K562 (cell line): ENCODE data around the gene REX1BD. TPM values are rescaled to one million over a fixed set of nuclear protein-coding genes. Genes with fewer than 3 reads are reported as not detected.

Experiments used
- CHD2 ChIP-seq: IDR thresholded peaks from 2 replicates; pipeline ENCODE4 v1.6.1; 2011; ENCODE audit warnings: low read depth, low read length
- ELF2 ChIP-seq: fragments of 250-450 bp; sonication (Bioruptor Pico); IDR thresholded peaks from 2 replicates; pipeline ENCODE4 v1.5.0; 2021; ENCODE audit warnings: mild to moderate bottlenecking
- ETV1 ChIP-seq: fragments of 450-650 bp; conservative IDR thresholded peaks from 2 replicates; pipeline ENCODE4 v1.6.1; 2016; ENCODE audit warnings: missing genetic modification characterization, control low read depth, low read depth, missing compliant biosample characterization
- FOXA1 ChIP-seq: fragments of 450-650 bp; IDR thresholded peaks from 2 replicates; pipeline ENCODE4 v1.6.1; 2016; ENCODE audit warnings: mild to moderate bottlenecking, borderline replicate concordance
- FOXA3 ChIP-seq, 2 experiments: fragments of 450-650 bp in 1 of 2; sonication (generic) in 1 of 2; formaldehyde crosslinking; IDR thresholded peaks in 1 of 2; conservative IDR thresholded peaks in 1 of 2; 2 replicates each; pipeline versions ENCODE4 v1.4.0 to v1.8.0; 2020 to 2022; ENCODE audit warnings: mild to moderate bottlenecking in 2 of 2, missing genetic modification reagents in 1 of 2
- L3MBTL2 ChIP-seq: fragments of 450-650 bp; IDR thresholded peaks from 2 replicates; pipeline ENCODE4 v1.6.1; 2016; ENCODE audit warnings: mild to moderate bottlenecking, moderate library complexity
- MAFF ChIP-seq: IDR thresholded peaks from 2 replicates; pipeline ENCODE4 v1.6.1; 2012; ENCODE audit warnings: low read length, improper control_type of control experiment
- MCM2 ChIP-seq: fragments of 450-650 bp; IDR thresholded peaks from 2 replicates; pipeline ENCODE4 v1.6.1; 2017; ENCODE audit warnings: low read depth, mild to moderate bottlenecking
- MTA1 ChIP-seq: fragments of 450-650 bp; IDR thresholded peaks from 2 replicates; pipeline ENCODE4 v1.6.1; 2017; ENCODE audit warnings: borderline replicate concordance
- MTA2 ChIP-seq: fragments of 450-650 bp; IDR thresholded peaks from 2 replicates; pipeline ENCODE4 v1.6.1; 2016; ENCODE audit warnings: low read depth
- MYC ChIP-seq, 2 experiments: fragments of 250-450 bp in 1 of 2; sonication (Bioruptor Pico) in 1 of 2; IDR thresholded peaks; 2 replicates each; pipeline versions ENCODE4 v1.5.1 to v1.6.1; 2012 to 2021; ENCODE audit warnings: low read depth in 2 of 2, borderline replicate concordance in 1 of 2, improper control_type of control experiment in 1 of 2, low read length in 1 of 2, mild to moderate bottlenecking in 1 of 2, moderate library complexity in 1 of 2
- NCOA2 ChIP-seq, 2 experiments: fragments of 450-650 bp; IDR thresholded peaks; 2 replicates each; pipeline ENCODE4 v1.6.1; 2018; ENCODE audit warnings: mild to moderate bottlenecking in 2 of 2, moderate library complexity in 1 of 2; ENCODE audit not compliant: partially characterized antibody in 2 of 2
- SRF ChIP-seq, 2 experiments: fragments of 250-450, 450-650 bp in 1 of 2; sonication (Bioruptor Pico) in 1 of 2; sonication (generic) in 1 of 2; formaldehyde crosslinking; IDR thresholded peaks; 2 replicates each; pipeline versions ENCODE4 v1.5.0 to v1.5.1; 2020 to 2022; ENCODE audit warnings: mild to moderate bottlenecking in 1 of 2, missing genetic modification reagents in 1 of 2
- STAG1 ChIP-seq: sonication (generic); formaldehyde crosslinking; IDR thresholded peaks from 2 replicates; pipeline ENCODE4 v1.5.0; 2020; ENCODE audit warnings: missing genetic modification reagents, borderline replicate concordance
- TBP ChIP-seq: optimal IDR thresholded peaks from 2 replicates; pipeline ENCODE3; 2011; ENCODE audit warnings: low read depth, low read length, improper control_type of control experiment
- U2AF2 ChIP-seq: fragments of 200-400 bp; formaldehyde crosslinking; optimal IDR thresholded peaks from 2 replicates; pipeline ENCODE3; 2017; ENCODE audit warnings: low read depth, mild to moderate bottlenecking, low read length
- ZBED1 ChIP-seq: IDR thresholded peaks from 2 replicates; pipeline ENCODE4 v1.6.1; 2014
- ZBTB34 ChIP-seq: fragments of 250-450 bp; sonication (Bioruptor Pico); IDR thresholded peaks from 2 replicates; pipeline ENCODE4 v1.8.0; 2021; ENCODE audit warnings: mild to moderate bottlenecking, moderate library complexity
- ZNF134 ChIP-seq: fragments of 250-450 bp; sonication (Bioruptor Pico); conservative IDR thresholded peaks from 2 replicates; pipeline ENCODE4 v1.4.0; 2020
- ZNF589 ChIP-seq: fragments of 200-800 bp; sonication (Bioruptor generic); IDR thresholded peaks from 2 replicates; pipeline ENCODE4 v1.6.1; 2016; ENCODE audit warnings: low read depth, missing genetic modification characterization, missing compliant biosample characterization
- polyA plus RNA-seq, 8 experiments: library from polyadenylated mRNA; depleted of rRNA in 4 of 8; stranded (reverse) in 5 of 8; unstranded in 3 of 8; fragments of >200 nt; fragmentation: Nextera tagmentation in 2 of 8; fragmentation: Illumina TruSeq in 1 of 8; extraction: Ambion mirVana in 2 of 8; extraction: Trizol in 1 of 8; gene quantifications; 2 replicates each; pipeline versions ENCODE4 v1.2.1 to v1.2.3, GENCODE V29; 2011 to 2014; ENCODE audit warnings: inconsistent platforms in 1 of 8, missing spikeins in 1 of 8
- total RNA-seq, 7 experiments: library from RNA; depleted of rRNA in 6 of 7; stranded (reverse); fragments of >200 nt in 6 of 7; fragmentation: Illumina TruSeq in 2 of 7; extraction: Trizol in 2 of 7; gene quantifications; 2 replicates each; pipeline versions ENCODE4 v1.2.1 to v1.2.3, GENCODE V29; 2011 to 2021; ENCODE audit warnings: low replicate concordance in 1 of 7
- TF ChIP-seq, protein P1 (sequence below): fragments of 450-650 bp; IDR thresholded peaks from 2 replicates; pipeline ENCODE4 v1.6.1; 2014; ENCODE audit warnings: low read depth, mild to moderate bottlenecking, moderate library complexity, borderline replicate concordance
- TF ChIP-seq, protein P2 (sequence below), 2 experiments: IDR thresholded peaks in 1 of 2; conservative IDR thresholded peaks in 1 of 2; 2 replicates each; pipeline ENCODE4 v1.6.1; 2016; ENCODE audit warnings: low read depth in 2 of 2, mild to moderate bottlenecking in 1 of 2, missing compliant biosample characterization in 1 of 2, missing genetic modification characterization in 1 of 2, moderate library complexity in 1 of 2

REX1BD gene
- total and polyA plus RNA-seq, 9 of the 15 experiments (the other 6 are each of a cell fraction or from before 2014, with no cell fraction given) = 1.9 to 136 (median 13.8) TPM

DNA sequence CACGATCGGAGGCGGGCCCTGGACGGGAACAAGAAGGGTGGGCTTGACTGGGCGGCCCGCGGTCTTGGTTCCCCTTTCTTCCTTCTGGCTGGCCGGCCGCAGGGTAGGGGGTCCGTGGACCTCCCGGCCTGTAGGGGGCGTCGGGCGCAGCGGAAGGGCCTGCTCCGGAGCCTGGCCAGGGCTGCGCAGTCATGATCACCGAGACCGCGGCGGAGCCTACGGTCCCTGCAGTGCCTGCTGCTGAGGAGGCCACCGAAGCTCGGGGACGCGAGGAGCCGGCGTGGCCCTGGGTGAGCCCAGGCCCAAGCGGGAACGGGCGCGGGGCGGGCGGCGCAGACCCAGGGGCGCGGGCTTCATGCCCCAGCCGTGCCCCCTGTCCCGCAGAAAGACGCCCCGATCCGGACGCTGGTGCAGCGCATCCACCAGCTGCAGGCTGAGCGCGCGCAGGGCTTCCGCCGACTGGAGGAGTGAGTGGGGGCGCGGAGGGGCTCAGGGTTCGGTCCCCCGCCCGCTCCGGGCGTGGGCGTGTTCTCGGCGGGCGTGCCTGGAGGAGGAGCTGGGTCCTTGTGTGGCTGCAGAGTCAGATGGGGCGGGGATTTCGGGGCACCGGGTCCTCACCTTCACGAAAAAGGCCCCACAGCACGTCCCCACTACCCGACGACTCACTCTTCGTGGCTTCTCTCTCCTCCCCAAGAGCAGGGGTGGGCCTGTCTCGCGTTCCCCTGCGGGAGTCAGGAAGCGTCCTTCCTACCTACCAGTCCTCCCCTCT is at the start of gene REX1BD (continued):
- TF ChIP-seq, protein P1, sequence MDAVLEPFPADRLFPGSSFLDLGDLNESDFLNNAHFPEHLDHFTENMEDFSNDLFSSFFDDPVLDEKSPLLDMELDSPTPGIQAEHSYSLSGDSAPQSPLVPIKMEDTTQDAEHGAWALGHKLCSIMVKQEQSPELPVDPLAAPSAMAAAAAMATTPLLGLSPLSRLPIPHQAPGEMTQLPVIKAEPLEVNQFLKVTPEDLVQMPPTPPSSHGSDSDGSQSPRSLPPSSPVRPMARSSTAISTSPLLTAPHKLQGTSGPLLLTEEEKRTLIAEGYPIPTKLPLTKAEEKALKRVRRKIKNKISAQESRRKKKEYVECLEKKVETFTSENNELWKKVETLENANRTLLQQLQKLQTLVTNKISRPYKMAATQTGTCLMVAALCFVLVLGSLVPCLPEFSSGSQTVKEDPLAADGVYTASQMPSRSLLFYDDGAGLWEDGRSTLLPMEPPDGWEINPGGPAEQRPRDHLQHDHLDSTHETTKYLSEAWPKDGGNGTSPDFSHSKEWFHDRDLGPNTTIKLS = peak; percentile 77
- 0 out of 2 replicates have a peak, but pooled peaks have one; percentile 20 for TF ChIP-seq MTA2
- peak; percentile 79 for TF ChIP-seq ELF2 (CRISPR knock-in tag)
- peak in 1 of 2 experiments; percentile 16; a peak in 1 of 4 replicates for TF ChIP-seq FOXA3 (CRISPR knock-in tag; conservative IDR thresholded peaks at IDR 0.05 in 1 of 2, IDR thresholded peaks at IDR 0.05 in 1 of 2)
- peak in 1 of 2 experiments; percentile 63; a peak in 1 of 4 replicates for TF ChIP-seq SRF (CRISPR knock-in tag; IDR thresholded peaks at IDR 0.05)
- peak; percentile 70 for TF ChIP-seq TBP
- TF ChIP-seq U2AF2 = no peak
- TF ChIP-seq STAG1 (CRISPR knock-in tag) = no peak
- TF ChIP-seq ZBED1 = no peak
- TF ChIP-seq ZBTB34 (CRISPR knock-in tag) = no peak
- TF ChIP-seq, protein P2, sequence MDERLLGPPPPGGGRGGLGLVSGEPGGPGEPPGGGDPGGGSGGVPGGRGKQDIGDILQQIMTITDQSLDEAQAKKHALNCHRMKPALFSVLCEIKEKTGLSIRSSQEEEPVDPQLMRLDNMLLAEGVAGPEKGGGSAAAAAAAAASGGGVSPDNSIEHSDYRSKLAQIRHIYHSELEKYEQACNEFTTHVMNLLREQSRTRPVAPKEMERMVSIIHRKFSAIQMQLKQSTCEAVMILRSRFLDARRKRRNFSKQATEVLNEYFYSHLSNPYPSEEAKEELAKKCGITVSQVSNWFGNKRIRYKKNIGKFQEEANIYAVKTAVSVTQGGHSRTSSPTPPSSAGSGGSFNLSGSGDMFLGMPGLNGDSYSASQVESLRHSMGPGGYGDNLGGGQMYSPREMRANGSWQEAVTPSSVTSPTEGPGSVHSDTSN (CRISPR knock-in tag; IDR thresholded peaks at IDR 0.05; ENCODE audit: low read depth) = no peak
- TF ChIP-seq, protein P2 (tag; conservative IDR thresholded peaks at IDR 0.05; ENCODE audit: low read depth) = no peak
- no peak; the same call in 1 of the 2 replicates for TF ChIP-seq CHD2
- TF ChIP-seq MAFF = no peak
- TF ChIP-seq ETV1 (tag) = peak; percentile 82
- TF ChIP-seq ZNF589 (CRISPR knock-in tag) = 0 out of 2 replicates have a peak, but pooled peaks have one; percentile 56
- no peak for TF ChIP-seq ZNF134 (CRISPR knock-in tag)
- TF ChIP-seq MYC (IDR thresholded peaks at IDR 0.05; ENCODE audit: low read depth, low read length) = no peak
- TF ChIP-seq MYC (CRISPR knock-in tag; IDR thresholded peaks at IDR 0.05; ENCODE audit: borderline replicate concordance, low read depth) = no peak
- TF ChIP-seq L3MBTL2 = no peak; the same call in 1 of the 2 replicates
- no peak for TF ChIP-seq NCOA2 (IDR thresholded peaks at IDR 0.05; ENCODE audit: partially characterized antibody in 2 of 2)
- TF ChIP-seq FOXA1 = no peak
- TF ChIP-seq MTA1 = peak; percentile 77; the same call in 1 of the 2 replicates
- TF ChIP-seq MCM2 = no peak
